Chondrocyte (in vitro differentiated cells): ENCODE measurements around the gene RFNG. TPM values are rescaled to one million over a fixed set of nuclear protein-coding genes. Genes with fewer than 3 reads are reported as not detected.

Experiments
- DNase-seq: peaks from one replicate; pipeline ENCODE4 v3.0.0; 2021; ENCODE audit warnings: mixed read lengths, low spot score
- H3K27ac Mint-ChIP-seq: one replicate; pipeline ENCODE4 v1.8.0; 2021; ENCODE audit warnings: mild to moderate bottlenecking, moderate library complexity, mixed read lengths; ENCODE audit not compliant: unreplicated experiment
- H3K27me3 Mint-ChIP-seq: 2 replicates; pipeline ENCODE4 v1.8.0; 2021; ENCODE audit warnings: low read depth, mixed read lengths
- H3K36me3 Mint-ChIP-seq: 2 replicates; pipeline ENCODE4 v1.8.0; 2021; ENCODE audit warnings: low read depth, mixed read lengths
- H3K4me1 Mint-ChIP-seq: 2 replicates; pipeline ENCODE4 v1.8.0; 2021; ENCODE audit warnings: low read depth, mild to moderate bottlenecking, mixed read lengths
- H3K4me3 Mint-ChIP-seq: one replicate; pipeline ENCODE4 v1.8.0; 2021; ENCODE audit warnings: mild to moderate bottlenecking, moderate library complexity, mixed read lengths; ENCODE audit not compliant: unreplicated experiment
- H3K9me3 Mint-ChIP-seq: 2 replicates; pipeline ENCODE4 v1.8.0; 2021; ENCODE audit warnings: low read depth, mixed read lengths
- CTCF ChIP-seq: fragments of 200-600 bp; sonication (generic); IDR thresholded peaks from 2 replicates; pipeline ENCODE4 v1.5.0; 2021; ENCODE audit warnings: antibody characterized with exemption, mild to moderate bottlenecking, moderate library complexity
- total RNA-seq: library from RNA; stranded (reverse); gene quantifications from 3 replicates; pipeline ENCODE4 v1.2.1, GENCODE V29; 2021

Gene RFNG
- total RNA-seq, 1 donor from 2014 or later = 47.4 TPM

- H3K36me3 Mint-ChIP-seq = peaks cover 16% of the 10 kb centered on the region
Observed at GRCh38 chr17:82081966-82082365, 30.4 kb upstream of the RFNG start.

GRCh38 chr17:82081546-82081945 is 29.9 kb upstream of the RFNG start:
- no peaks in the 10 kb centered on the region for H3K27me3 Mint-ChIP-seq
- H3K27ac Mint-ChIP-seq = no peak overlapping the region
- no peak for DNase-seq
- H3K4me3 Mint-ChIP-seq = no peak overlapping the region
- no peaks in the 10 kb centered on the region for H3K4me1 Mint-ChIP-seq
- peaks cover 16% of the 10 kb centered on the region for H3K36me3 Mint-ChIP-seq
- no peaks in the 10 kb centered on the region for H3K9me3 Mint-ChIP-seq
- TF ChIP-seq CTCF = no peak

More at GRCh38 chr17:82081966-82082365, 30.4 kb upstream of the RFNG start:
- no peak for TF ChIP-seq CTCF
- no peak overlapping the region for H3K27ac Mint-ChIP-seq
- H3K27me3 Mint-ChIP-seq = no peaks in the 10 kb centered on the region
- H3K9me3 Mint-ChIP-seq = no peaks in the 10 kb centered on the region
- H3K4me3 Mint-ChIP-seq = no peak overlapping the region
- DNase-seq = no peak
- H3K4me1 Mint-ChIP-seq = no peaks in the 10 kb centered on the region

- no peaks in the 10 kb centered on the region for H3K4me1 Mint-ChIP-seq
- peaks cover 16% of the 10 kb centered on the region for H3K36me3 Mint-ChIP-seq
- H3K27ac Mint-ChIP-seq = no peak overlapping the region
- no peaks in the 10 kb centered on the region for H3K27me3 Mint-ChIP-seq
- no peak for TF ChIP-seq CTCF
- H3K9me3 Mint-ChIP-seq = no peaks in the 10 kb centered on the region
- no peak for DNase-seq
- no peak overlapping the region for H3K4me3 Mint-ChIP-seq
Observed at GRCh38 chr17:82080789-82081464, 29.3 kb upstream of the RFNG start.

- TF ChIP-seq CTCF = no peak
- Mint-ChIP-seq H3K9me3 (no peaks in the 10 kb centered on the region), H3K27me3 (no peaks in the 10 kb centered on the region), H3K36me3 (peaks cover 16% of the 10 kb centered on the region), H3K4me3 (no peak overlapping the region), H3K4me1 (no peaks in the 10 kb centered on the region), H3K27ac (no peak overlapping the region)
- no peak for DNase-seq
Observed at GRCh38 chr17:82080048-82080788, 28.6 kb upstream of the RFNG start.

- H3K27ac Mint-ChIP-seq = no peak overlapping the region
- H3K36me3 Mint-ChIP-seq = peaks cover 13% of the 10 kb centered on the region
- TF ChIP-seq CTCF = no peak
- no peaks in the 10 kb centered on the region for H3K4me1 Mint-ChIP-seq
- no peak for DNase-seq
- H3K9me3 Mint-ChIP-seq = no peaks in the 10 kb centered on the region
- H3K27me3 Mint-ChIP-seq = no peaks in the 10 kb centered on the region
- H3K4me3 Mint-ChIP-seq = no peak overlapping the region
Observed at GRCh38 chr17:82079001-82079677, 27.5 kb upstream of the RFNG start.
